Hepatocyte (in vitro differentiated cells): ENCODE data around the gene REN.

Experiments used
- CTCF ChIP-seq: fragments of 200-600 bp; sonication (generic); IDR thresholded peaks from 2 replicates; pipeline ENCODE4 v1.5.1; 2016; ENCODE audit warnings: antibody characterized with exemption, mild to moderate bottlenecking; ENCODE audit not compliant: poor library complexity
- EZH2phosphoT487 ChIP-seq: fragments of 200-600 bp; sonication (generic); IDR thresholded peaks from one replicate; pipeline ENCODE4 v1.6.1; 2018; ENCODE audit warnings: antibody characterized with exemption, mild to moderate bottlenecking, low read depth, moderate library complexity; ENCODE audit not compliant: unreplicated experiment, severe bottlenecking

GRCh38 chr1:204180133-204180532, 14.0 kb upstream of the REN start:
- TF ChIP-seq CTCF (no peak), EZH2phosphoT487 (no peak)
